ENCODE measurements around the gene ZNF423. TPM values are rescaled to one million over a fixed set of nuclear protein-coding genes. Genes with fewer than 3 reads are reported as not detected.

ZNF423 gene
- total RNA-seq, 4 donors from 2014 or later: 0.72 to 5.9 (median 1.1) TPM

DNA sequence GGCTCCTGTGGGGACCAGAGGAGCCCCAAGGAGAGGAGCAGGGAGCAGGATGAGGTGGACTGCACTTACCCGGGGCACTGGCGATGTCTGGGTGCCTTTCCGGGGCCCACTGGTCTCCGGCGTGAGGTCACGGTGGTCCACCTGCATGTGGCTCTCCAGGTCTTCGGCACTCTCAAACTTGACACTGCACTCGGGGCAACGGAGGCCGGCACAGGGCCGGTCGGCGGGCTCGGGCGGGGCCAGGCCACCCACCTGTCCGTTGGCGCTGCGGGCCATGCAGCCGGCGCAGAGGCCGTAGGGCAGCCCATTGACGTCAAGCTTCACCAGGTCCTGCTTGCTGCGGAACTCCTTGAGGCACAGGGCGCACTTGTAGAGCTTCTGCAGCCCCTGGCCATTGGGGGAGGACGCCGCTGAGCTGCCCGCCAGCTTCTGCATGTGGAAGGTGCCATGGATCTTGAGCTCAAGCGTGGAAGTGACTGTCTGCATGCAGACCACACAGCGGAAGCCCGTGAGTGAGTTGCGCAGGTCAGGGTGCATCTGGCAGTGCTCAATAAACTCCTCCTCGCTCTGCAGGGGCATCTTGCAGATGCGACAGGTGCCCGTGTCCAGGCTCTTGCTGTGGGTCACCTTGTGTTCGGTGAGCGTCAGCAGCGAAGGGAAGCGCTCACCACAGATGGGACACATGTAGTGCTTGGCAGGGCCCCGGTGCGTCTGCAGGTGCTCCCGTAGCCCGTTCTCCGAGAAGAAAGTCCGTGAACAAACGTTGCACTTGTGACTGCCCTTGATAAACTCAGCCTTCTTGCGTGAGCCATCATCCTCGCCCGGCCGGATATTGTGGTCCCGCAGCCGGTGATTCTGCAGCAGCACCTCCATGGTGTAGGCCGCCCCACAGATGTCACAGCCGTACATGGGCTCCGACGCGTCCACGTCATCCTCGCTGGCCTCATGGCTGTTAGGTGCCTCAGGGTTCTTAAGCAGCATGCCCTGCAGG, 220.0 kb downstream of the ZNF423 start:
- H3K9me3 ChIP-seq: no peaks in the 10 kb centered on the region
- TF ChIP-seq CTCF (IDR thresholded peaks at IDR 0.05): no peak
- TF ChIP-seq POLR2A (IDR thresholded peaks at IDR 0.05): no peak
- no peak overlapping the region for H3K27ac ChIP-seq
- intact Hi-C loops (cut with DNase I): no loop called here
- peaks cover 0 to 36% (median 7%) of the 10 kb centered on the region in 3 donors for H3K4me1 ChIP-seq
- WGBS, 2 donors: 94 to 96% methylated on average over 23 to 26 of the region's 58 CpGs
- peaks cover 0 to 11% (median 0%) of the 10 kb centered on the region in 4 donors for H3K27me3 ChIP-seq
- H3K4me3 ChIP-seq: no peak overlapping the region
- H3K36me3 ChIP-seq: peaks cover 0 to 25% (median 0%) of the 10 kb centered on the region in 3 donors
- no peak for DNase-seq

DNA sequence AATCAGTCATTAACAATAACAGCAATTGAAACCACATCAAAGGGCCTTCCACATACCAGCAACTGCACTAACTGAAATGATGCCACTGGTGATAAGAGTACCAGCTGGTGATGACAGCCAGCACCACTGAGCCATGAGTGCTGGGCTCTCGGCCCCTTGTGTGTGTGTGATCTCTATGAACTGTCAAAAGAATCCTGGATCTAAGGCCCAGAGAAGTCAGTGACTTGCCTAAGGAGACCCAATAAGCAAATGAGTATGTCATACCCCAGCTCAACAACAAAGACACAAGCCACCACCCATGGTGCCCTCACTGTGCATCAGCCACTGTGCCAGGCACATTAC, 220.9 kb downstream of the ZNF423 start:
- no peak for DNase-seq
- Histone ChIP-seq H3K36me3 (peaks cover 0 to 25% (median 0%) of the 10 kb centered on the region in 3 donors), H3K27me3 (peaks cover 0 to 2% (median 0%) of the 10 kb centered on the region in 4 donors), H3K4me1 (peaks cover 0 to 27% (median 7%) of the 10 kb centered on the region in 3 donors), H3K4me3 (no peak overlapping the region), H3K27ac (no peak overlapping the region), H3K9me3 (no peaks in the 10 kb centered on the region)
- WGBS, 2 donors: 67 to 71% methylated on average over 1 of the region's 1 CpG
- intact Hi-C loops (cut with DNase I): no loop called here
- TF ChIP-seq CTCF (IDR thresholded peaks at IDR 0.05) (no peak), POLR2A (IDR thresholded peaks at IDR 0.05) (no peak)

- peaks cover 0 to 25% (median 0%) of the 10 kb centered on the region in 3 donors for H3K36me3 ChIP-seq
- no peak for DNase-seq
- no peaks in the 10 kb centered on the region for H3K9me3 ChIP-seq
- no peak overlapping the region for H3K27ac ChIP-seq
- no peak overlapping the region for H3K4me3 ChIP-seq
- TF ChIP-seq POLR2A (IDR thresholded peaks at IDR 0.05): no peak
- no peak for TF ChIP-seq CTCF (IDR thresholded peaks at IDR 0.05)
- H3K4me1 ChIP-seq: peaks cover 0 to 22% (median 5%) of the 10 kb centered on the region in 3 donors
- intact Hi-C loops (cut with DNase I): no loop called here
- no peaks in the 10 kb centered on the region for H3K27me3 ChIP-seq
- WGBS, 2 donors: 81 to 87% methylated on average over 5 to 10 of the region's 10 CpGs
Measured at GRCh38 chr16:49634235-49635008, 221.5 kb downstream of the ZNF423 start.

- WGBS, 2 donors: 67 to 100% methylated on average over 1 to 3 of the region's 4 CpGs
- no peak for DNase-seq
- Histone ChIP-seq H3K36me3 (peaks cover 0 to 25% (median 0%) of the 10 kb centered on the region in 3 donors), H3K27me3 (no peaks in the 10 kb centered on the region), H3K4me1 (peaks cover 0 to 10% (median 3%) of the 10 kb centered on the region in 3 donors), H3K9me3 (peaks cover 0 to 4% (median 0%) of the 10 kb centered on the region in 3 donors), H3K4me3 (no peak overlapping the region), H3K27ac (no peak overlapping the region)
- no peak for TF ChIP-seq CTCF (IDR thresholded peaks at IDR 0.05)
- no peak for TF ChIP-seq POLR2A (IDR thresholded peaks at IDR 0.05)
- intact Hi-C loops (cut with DNase I): no loop called here
Measured at GRCh38 chr16:49632795-49633184, 223.1 kb downstream of the ZNF423 start.
